GM13977 (cell line): Measurements from ENCODE around the gene FOXP3.
A peak's percentile ranks its signal among the peaks of the same experiment; 100 is the strongest.
"Not testable (repeated sequence)": the region's sequence is repeated elsewhere in the genome, so short reads cannot be mapped to it uniquely, and the experiment has no call there.

ENCODE experiments used
- DNase-seq: peaks from one replicate; pipeline ENCODE4 v3.0.0; 2012; ENCODE audit warnings: low spot score
- CTCF ChIP-seq: IDR thresholded peaks from 2 replicates; pipeline ENCODE4 v1.5.1; 2012; ENCODE audit warnings: mild to moderate bottlenecking, control low read depth; ENCODE audit not compliant: insufficient read depth; ENCODE audit errors: extremely low read depth, missing control alignments
- in situ Hi-C: fragments of 300-500 bp; cut with MboI; formaldehyde crosslinking; loops from one replicate; pipeline ENCODE4 v1.12.0; 2022; ENCODE audit warnings: low sequenced_read_pairs, low pct_unique_long_range_greater_than_20kb, mixed read lengths, inconsistent platforms; ENCODE audit not compliant: unreplicated experiment

Gene FOXP3

GRCh38 chrX:49300703-49301102, 36.2 kb upstream of the FOXP3 start:
- TF ChIP-seq CTCF = no peak
- in situ Hi-C loops = no loop called here
- DNase-seq = no peak

DNA sequence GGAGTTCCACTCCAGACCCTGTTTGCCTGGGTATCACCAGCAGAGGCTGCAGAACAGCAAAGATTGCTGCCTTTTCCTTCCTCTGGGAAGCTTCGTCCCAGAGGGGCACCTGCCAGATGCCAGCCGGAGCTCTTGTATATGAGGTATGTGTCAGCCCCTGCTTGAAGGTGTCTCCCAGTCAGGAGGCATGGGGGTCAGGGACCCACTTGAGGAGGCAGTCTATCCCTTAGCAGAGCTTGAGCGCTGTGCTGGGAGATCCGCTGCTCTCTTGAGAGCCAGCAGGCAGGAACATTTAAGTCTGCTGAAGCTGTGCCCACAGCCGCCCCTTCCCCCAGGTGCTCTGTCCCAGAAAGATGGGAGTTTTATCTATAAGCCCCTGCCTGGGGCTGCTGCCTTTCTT, 34.8 kb upstream of the FOXP3 start:
- in situ Hi-C loops = not testable (repeated sequence)

DNA sequence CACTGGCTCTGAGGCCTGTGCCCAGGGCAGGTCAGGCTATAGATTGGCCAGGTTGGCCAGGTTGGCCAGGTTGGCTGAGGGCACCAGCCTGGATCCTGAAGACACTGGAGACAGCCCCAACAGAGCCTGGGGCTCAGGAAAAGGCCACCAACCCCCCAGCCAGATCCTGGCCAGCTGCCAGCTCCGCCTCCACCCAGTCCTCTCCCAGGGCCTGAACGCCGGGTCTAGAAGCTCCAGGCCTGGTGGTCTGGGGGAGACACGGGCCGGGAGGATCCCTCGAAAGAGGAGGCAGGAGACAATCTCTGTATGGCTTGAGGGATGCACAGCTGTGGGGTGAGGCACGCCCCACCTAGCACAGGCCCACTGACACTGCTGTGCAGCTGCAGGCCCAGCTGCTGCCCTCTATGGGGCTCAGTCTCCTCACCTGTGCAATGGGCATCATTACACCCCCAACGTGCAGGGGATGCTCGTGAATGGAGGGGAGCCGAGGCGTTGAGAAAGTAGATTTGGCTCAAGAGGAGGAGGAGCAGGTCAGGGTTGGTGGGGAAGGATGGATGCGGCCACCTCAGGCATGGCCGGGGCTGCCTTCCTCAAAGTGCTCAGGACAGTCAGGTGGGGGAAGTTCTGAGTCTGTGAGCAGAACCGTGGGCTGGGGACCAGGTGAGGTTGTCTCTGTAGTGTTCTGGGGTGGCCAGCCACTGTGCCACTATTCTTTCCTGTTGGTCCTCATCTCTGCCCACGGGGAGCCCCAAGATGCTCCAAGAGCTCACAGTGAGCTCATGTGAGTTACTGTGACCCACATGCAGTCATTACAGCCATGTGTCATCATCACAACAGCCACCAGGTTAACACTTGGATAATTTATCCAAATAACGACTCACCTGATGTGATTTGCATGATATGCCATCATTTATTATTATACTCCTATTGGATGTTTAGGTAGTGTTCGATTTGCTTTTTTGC, 28.2 kb upstream of the FOXP3 start:
- no peak for DNase-seq
- no peak for TF ChIP-seq CTCF
- in situ Hi-C loops = no loop called here

More for the DNA sequence above, 34.8 kb upstream of the FOXP3 start:
- not testable (repeated sequence) for DNase-seq

DNA sequence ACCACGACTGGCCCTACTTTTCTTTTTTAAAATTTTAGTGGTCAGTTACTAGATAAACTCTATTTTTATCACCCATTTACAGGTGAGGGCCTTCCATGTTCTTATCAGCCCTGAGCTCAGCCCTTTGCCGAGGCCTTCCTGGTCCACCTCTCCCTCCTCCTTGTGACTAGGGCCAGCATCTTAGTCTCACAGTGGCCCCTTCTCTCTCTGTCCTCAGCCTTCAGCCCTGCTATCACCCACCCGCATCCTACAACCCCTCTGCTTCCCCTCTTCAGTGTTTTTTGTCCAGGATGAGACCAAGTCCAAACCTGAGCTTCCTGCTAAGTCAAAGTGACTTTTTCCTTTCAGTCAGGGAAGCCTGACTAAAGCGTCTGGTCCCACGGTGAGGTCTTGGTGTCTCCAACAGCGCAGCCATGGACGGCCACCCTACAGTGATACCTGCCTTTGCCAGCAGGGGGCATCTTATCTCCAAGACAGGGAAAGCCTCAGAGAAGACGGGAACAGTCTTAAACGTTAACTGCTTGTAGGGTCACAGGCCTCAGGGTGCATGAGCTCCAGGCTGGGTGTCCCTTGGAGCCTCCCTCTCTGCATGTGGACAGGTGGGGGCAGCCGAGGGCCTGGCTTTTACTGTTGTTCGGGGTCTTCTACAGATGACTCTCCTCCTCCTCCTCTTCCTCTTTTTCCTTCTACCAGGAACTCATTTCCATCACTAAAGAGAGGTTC, 27.3 kb upstream of the FOXP3 start:
- DNase-seq = peak; percentile 43
- peak; percentile 74 for TF ChIP-seq CTCF
- in situ Hi-C loops = no loop called here

DNA sequence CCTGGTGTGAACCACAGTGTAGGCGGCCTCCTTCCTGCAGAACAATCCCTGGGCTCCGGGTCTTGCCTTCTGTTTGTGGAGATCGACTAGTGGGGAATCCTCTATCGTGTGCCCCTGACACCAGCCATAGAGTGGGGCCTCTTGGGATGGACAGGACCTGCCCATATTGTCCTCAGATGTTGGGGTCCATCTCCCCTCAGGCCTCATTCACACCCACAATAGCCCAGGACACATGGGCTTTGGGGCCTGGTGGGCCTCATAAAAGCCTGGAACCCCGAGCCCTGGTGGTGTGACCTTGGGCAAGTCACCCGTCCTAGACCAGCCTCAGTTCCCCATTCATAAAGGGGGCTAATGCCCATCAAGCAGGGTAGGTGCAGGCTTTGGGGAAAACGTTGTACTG, 25.7 kb upstream of the FOXP3 start:
- DNase-seq = no peak
- TF ChIP-seq CTCF = no peak
- in situ Hi-C loops = no loop called here

GRCh38 chrX:49287665-49288064, 23.2 kb upstream of the FOXP3 start:
- no peak for TF ChIP-seq CTCF
- in situ Hi-C loops = no loop called here
- DNase-seq = no peak

DNA sequence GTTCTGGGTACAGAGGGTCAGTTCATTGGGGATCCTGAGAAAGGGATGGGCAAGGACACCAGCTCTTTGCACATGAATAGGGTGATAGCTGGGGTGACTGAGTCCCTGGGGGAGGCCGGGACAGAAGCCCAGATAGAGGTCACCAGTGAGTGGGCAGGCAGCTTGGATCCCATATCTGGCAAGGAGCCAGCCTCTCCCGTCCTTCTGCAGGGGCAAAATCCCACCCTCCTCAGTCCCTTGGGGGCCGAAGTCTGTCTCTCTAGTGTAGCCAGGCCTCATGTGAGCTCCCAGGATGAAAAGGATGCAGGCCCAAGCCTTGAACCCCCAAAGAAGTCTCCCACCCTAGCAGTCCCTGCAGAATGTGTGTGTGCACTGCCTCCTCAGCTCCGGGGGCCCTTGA, 22.1 kb upstream of the FOXP3 start:
- in situ Hi-C loops = no loop called here
- no peak for DNase-seq
- TF ChIP-seq CTCF = no peak
